GM12865 (cell line): ENCODE measurements around the gene RNF40.
A peak's percentile ranks its signal among the peaks of the same experiment; 100 is the strongest.

ENCODE experiments used
- DNase-seq: peaks from one replicate; pipeline ENCODE4 v3.0.0; 2010; ENCODE audit warnings: low read depth
- H3K4me3 ChIP-seq: 2 replicates; pipeline ENCODE4 v1.5.1; 2011; ENCODE audit warnings: mild to moderate bottlenecking, low read depth, low read length, control low read depth
- TF ChIP-seq, protein P1 (sequence below): IDR thresholded peaks from 2 replicates; pipeline ENCODE4 v1.5.1; 2011; ENCODE audit warnings: low read length, control low read depth, low read depth, inconsistent platforms; ENCODE audit not compliant: insufficient read depth; ENCODE audit errors: missing control alignments

Gene RNF40

GRCh38 chr16:30786936-30787612 is 25.0 kb downstream of the RNF40 start, which contains the start of gene ZNF629:
Gene ZNF629 (minus strand): TSS chr16:30787205. CDS start chr16:30784482, 2,723 bp downstream.
- no peak for DNase-seq
- TF ChIP-seq, protein P1, sequence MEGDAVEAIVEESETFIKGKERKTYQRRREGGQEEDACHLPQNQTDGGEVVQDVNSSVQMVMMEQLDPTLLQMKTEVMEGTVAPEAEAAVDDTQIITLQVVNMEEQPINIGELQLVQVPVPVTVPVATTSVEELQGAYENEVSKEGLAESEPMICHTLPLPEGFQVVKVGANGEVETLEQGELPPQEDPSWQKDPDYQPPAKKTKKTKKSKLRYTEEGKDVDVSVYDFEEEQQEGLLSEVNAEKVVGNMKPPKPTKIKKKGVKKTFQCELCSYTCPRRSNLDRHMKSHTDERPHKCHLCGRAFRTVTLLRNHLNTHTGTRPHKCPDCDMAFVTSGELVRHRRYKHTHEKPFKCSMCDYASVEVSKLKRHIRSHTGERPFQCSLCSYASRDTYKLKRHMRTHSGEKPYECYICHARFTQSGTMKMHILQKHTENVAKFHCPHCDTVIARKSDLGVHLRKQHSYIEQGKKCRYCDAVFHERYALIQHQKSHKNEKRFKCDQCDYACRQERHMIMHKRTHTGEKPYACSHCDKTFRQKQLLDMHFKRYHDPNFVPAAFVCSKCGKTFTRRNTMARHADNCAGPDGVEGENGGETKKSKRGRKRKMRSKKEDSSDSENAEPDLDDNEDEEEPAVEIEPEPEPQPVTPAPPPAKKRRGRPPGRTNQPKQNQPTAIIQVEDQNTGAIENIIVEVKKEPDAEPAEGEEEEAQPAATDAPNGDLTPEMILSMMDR: no peak
- peak within 1 kb of the TSS; percentile 60 for H3K4me3 ChIP-seq

DNA sequence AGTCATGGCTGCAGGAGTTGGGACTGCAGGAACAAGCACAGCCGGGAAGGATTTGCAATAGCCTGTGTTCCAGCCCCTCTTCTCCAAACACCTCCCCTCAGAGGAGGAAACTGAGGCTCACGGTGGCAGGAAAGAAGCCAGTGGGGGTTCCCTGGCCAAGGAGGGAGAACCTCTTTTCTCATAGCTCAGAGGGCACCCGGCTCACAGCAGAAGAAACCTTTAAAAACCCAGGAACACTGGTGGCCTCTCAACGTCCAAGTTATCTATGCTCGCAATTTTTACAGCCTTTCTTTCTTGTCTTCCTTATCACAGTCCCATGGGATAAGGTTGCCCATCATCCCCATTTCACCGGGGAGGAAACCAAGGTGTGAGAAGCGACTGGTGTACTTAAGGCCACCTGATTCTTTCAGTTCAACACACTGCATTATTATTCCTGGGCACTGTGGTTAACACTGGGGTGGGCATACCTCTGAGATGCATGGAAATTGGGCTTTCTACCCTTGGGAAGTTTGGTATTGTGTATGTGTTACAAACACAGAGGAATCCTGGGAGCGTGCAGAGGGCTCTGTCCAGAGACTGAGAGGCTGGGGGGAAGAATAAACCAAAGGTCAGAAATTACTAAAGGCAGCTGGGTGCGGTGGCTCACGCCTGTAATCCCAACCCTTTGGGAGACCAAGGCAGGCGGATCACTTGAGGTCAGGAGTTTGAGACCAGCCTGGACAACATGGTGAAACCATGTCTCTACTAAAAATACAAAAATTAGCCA is 25.7 kb downstream of the RNF40 start:
- TF ChIP-seq, protein P1: no peak
- H3K4me3 ChIP-seq: peak overlapping the region; percentile 60
- no peak for DNase-seq

DNA sequence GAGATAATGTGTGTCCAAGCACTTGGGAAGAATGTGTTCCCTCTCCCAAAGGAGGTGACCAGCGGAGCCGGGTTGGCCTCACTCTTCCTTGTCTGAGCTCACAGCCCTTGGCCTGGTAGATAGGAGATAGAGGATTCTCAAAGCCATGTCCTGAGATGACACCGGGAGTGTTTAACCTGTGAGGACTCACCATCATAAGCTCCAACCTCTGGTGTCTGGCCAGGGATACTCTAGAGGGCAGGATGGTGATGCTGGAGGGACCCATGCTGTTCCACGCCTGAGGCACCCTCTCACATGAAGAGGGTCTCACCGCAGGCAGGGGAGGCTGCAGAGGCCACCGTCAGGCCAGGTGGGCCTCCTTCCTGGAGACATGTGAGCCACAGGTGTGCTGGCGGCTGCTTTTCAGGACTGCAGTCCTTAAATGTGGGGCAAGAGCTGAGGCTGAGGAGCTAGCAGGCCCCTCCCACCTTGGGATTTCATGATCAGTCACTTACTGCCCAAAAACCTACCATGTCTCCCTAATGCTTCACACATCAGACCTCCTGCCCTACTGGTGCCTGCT is 31.5 kb downstream of the RNF40 start:
- H3K4me3 ChIP-seq: no peak overlapping the region
- TF ChIP-seq, protein P1: no peak
- DNase-seq: no peak

GRCh38 chr16:30794634-30795033 is 32.5 kb downstream of the RNF40 start:
- TF ChIP-seq, protein P1: no peak
- DNase-seq: no peak
- H3K4me3 ChIP-seq: no peak overlapping the region

DNA sequence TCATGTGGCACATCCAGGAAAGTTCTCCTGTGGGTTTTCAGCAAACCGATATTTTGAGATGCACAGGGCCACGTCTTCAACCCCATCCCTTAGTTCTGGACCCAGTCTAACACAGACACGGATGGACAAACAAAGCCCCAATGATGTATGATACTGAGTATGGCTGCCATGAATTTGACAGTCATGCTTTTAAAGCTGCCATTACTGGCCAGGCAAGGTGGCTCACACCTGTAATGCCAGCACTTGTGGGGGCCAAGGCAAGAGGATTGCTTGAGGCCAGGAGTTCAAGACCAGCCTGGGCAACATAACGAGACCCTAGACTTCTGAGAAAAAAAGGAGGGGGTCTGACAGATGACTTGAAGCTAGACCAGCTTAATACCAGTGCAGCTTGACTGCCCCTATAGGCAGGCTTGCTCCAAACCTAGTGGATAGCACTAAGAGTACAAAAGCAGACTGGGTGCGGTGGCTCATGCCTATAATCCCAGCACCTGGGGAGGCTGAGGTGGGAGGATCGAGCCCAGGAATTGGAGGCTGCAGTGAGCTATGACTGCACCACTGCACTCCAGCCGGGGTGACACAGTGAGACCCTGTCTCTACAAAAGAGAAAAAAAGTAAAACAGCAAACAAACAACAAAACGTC is 35.7 kb downstream of the RNF40 start:
- no peak for DNase-seq
- TF ChIP-seq, protein P1: no peak
- no peak overlapping the region for H3K4me3 ChIP-seq

- no peak overlapping the region for H3K4me3 ChIP-seq
- no peak for DNase-seq
- TF ChIP-seq, protein P1: no peak
Observed at GRCh38 chr16:30802936-30803335, 40.8 kb downstream of the RNF40 start.
